ENCODE measurements around the gene CADPS2.

Gene CADPS2

DNA sequence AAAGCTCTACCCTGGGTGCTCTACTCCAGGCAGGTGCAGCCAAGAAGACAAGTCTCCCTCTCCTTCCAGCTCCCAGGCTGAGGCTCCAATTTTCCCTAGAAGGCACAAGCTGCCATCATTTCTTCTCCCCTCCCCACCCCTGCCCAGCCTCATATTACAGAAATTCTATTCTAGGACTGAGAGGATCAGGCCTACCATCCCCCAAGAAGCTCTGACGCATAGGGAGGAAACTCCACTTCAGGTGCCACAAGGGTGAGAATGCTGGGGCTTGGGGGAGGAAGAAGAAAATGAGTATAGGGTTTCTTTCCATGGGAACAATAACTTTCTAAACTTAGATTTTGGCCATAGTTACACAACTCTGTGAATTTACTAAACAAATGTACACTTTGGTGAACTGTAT, 617.0 kb downstream of the CADPS2 start:
- in situ Hi-C loops (cut with HindIII; ENCODE audit: low sequenced_read_pairs): no loop called here
- no peak overlapping the region for H3K4me3 ChIP-seq (ENCODE audit: low read depth, low read length)

More for the DNA sequence above, 617.0 kb downstream of the CADPS2 start:
- TF ChIP-seq, protein P1, sequence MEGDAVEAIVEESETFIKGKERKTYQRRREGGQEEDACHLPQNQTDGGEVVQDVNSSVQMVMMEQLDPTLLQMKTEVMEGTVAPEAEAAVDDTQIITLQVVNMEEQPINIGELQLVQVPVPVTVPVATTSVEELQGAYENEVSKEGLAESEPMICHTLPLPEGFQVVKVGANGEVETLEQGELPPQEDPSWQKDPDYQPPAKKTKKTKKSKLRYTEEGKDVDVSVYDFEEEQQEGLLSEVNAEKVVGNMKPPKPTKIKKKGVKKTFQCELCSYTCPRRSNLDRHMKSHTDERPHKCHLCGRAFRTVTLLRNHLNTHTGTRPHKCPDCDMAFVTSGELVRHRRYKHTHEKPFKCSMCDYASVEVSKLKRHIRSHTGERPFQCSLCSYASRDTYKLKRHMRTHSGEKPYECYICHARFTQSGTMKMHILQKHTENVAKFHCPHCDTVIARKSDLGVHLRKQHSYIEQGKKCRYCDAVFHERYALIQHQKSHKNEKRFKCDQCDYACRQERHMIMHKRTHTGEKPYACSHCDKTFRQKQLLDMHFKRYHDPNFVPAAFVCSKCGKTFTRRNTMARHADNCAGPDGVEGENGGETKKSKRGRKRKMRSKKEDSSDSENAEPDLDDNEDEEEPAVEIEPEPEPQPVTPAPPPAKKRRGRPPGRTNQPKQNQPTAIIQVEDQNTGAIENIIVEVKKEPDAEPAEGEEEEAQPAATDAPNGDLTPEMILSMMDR (IDR thresholded peaks at IDR 0.05; ENCODE audit: low read depth, low read length): no peak
- no peak for DNase-seq (ENCODE audit: low read depth, low spot score)
